ENCODE data around the gene LRRK2.

- no peak for TF ChIP-seq CTCF (IDR thresholded peaks at IDR 0.05)
- no peak for TF ChIP-seq REST (IDR thresholded peaks at IDR 0.05; ENCODE audit: insufficient read depth in 1 of 2, low read depth in 2 of 2, low read length in 1 of 2)
These were observed at the start of gene LRRK2 for GRCh38 chr12:40224439-40225291.
